ENCODE data around the gene CGB1. TPM values are rescaled to one million over a fixed set of nuclear protein-coding genes. Genes with fewer than 3 reads are reported as not detected.

Gene CGB1
- total and polyA plus RNA-seq, 2 of the 13 experiments (the other 11 are each of a cell fraction or from before 2014, with no cell fraction given) = not detected

GRCh38 chr19:49019242-49019932, 17.3 kb downstream of the CGB1 start (continued):
- TF ChIP-seq XRCC5 (optimal IDR thresholded peaks at IDR 0.05; ENCODE audit: low read length) (no peak), RBM39 (IDR thresholded peaks at IDR 0.05; ENCODE audit: low read depth, low read length, poor library complexity, severe bottlenecking) (no peak), RXRB (CRISPR knock-in tag; IDR thresholded peaks at IDR 0.05; ENCODE audit: borderline replicate concordance) (no peak), CENPT (CRISPR knock-in tag; IDR thresholded peaks at IDR 0.05; ENCODE audit: low read depth) (no peak), ZNF329 (CRISPR knock-in tag; IDR thresholded peaks at IDR 0.05; ENCODE audit: low read depth) (no peak), MAZ (IDR thresholded peaks at IDR 0.05; ENCODE audit: borderline replicate concordance, low read depth, low read length) (0 out of 2 replicates have a peak, but pooled peaks have one; percentile 18), MAZ (CRISPR knock-in tag; IDR thresholded peaks at IDR 0.05; ENCODE audit: low read depth) (no peak), SMAD1 (CRISPR knock-in tag; IDR thresholded peaks at IDR 0.05; ENCODE audit: borderline replicate concordance, low read depth) (0 out of 2 replicates have a peak, but pooled peaks have one; percentile 14), NAIF1 (CRISPR knock-in tag; IDR thresholded peaks at IDR 0.05; ENCODE audit: borderline replicate concordance) (no peak), POLR2A (IDR thresholded peaks at IDR 0.05; ENCODE audit: insufficient read depth in 1 of 2, low read depth in 2 of 2, low read length in 2 of 2) (no peak), SP4 (CRISPR knock-in tag; IDR thresholded peaks at IDR 0.05) (peak; percentile 49; the same call in 1 of the 2 replicates), TOE1 (CRISPR knock-in tag; IDR thresholded peaks at IDR 0.05) (no peak), ZSCAN31 (CRISPR knock-in tag; IDR thresholded peaks at IDR 0.05; ENCODE audit: low read depth) (0 out of 2 replicates have a peak, but pooled peaks have one; percentile 32), ZBTB1 (CRISPR knock-in tag; IDR thresholded peaks at IDR 0.05; ENCODE audit: borderline replicate concordance) (no peak), ZNF83 (CRISPR knock-in tag; IDR thresholded peaks at IDR 0.05; ENCODE audit: borderline replicate concordance) (no peak), AGO2 (optimal IDR thresholded peaks at IDR 0.05; ENCODE audit: low read depth, low read length) (peak; percentile 46)
- TF ChIP-seq, protein P1, sequence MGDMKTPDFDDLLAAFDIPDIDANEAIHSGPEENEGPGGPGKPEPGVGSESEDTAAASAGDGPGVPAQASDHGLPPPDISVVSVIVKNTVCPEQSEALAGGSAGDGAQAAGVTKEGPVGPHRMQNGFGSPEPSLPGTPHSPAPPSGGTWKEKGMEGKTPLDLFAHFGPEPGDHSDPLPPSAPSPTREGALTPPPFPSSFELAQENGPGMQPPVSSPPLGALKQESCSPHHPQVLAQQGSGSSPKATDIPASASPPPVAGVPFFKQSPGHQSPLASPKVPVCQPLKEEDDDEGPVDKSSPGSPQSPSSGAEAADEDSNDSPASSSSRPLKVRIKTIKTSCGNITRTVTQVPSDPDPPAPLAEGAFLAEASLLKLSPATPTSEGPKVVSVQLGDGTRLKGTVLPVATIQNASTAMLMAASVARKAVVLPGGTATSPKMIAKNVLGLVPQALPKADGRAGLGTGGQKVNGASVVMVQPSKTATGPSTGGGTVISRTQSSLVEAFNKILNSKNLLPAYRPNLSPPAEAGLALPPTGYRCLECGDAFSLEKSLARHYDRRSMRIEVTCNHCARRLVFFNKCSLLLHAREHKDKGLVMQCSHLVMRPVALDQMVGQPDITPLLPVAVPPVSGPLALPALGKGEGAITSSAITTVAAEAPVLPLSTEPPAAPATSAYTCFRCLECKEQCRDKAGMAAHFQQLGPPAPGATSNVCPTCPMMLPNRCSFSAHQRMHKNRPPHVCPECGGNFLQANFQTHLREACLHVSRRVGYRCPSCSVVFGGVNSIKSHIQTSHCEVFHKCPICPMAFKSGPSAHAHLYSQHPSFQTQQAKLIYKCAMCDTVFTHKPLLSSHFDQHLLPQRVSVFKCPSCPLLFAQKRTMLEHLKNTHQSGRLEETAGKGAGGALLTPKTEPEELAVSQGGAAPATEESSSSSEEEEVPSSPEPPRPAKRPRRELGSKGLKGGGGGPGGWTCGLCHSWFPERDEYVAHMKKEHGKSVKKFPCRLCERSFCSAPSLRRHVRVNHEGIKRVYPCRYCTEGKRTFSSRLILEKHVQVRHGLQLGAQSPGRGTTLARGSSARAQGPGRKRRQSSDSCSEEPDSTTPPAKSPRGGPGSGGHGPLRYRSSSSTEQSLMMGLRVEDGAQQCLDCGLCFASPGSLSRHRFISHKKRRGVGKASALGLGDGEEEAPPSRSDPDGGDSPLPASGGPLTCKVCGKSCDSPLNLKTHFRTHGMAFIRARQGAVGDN (CRISPR knock-in tag; IDR thresholded peaks at IDR 0.05) = peak; percentile 45
- TF ChIP-seq, protein P2, sequence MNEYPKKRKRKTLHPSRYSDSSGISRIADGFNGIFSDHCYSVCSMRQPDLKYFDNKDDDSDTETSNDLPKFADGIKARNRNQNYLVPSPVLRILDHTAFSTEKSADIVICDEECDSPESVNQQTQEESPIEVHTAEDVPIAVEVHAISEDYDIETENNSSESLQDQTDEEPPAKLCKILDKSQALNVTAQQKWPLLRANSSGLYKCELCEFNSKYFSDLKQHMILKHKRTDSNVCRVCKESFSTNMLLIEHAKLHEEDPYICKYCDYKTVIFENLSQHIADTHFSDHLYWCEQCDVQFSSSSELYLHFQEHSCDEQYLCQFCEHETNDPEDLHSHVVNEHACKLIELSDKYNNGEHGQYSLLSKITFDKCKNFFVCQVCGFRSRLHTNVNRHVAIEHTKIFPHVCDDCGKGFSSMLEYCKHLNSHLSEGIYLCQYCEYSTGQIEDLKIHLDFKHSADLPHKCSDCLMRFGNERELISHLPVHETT (CRISPR knock-in tag; conservative IDR thresholded peaks at IDR 0.05) = no peak
- TF ChIP-seq, protein P3, sequence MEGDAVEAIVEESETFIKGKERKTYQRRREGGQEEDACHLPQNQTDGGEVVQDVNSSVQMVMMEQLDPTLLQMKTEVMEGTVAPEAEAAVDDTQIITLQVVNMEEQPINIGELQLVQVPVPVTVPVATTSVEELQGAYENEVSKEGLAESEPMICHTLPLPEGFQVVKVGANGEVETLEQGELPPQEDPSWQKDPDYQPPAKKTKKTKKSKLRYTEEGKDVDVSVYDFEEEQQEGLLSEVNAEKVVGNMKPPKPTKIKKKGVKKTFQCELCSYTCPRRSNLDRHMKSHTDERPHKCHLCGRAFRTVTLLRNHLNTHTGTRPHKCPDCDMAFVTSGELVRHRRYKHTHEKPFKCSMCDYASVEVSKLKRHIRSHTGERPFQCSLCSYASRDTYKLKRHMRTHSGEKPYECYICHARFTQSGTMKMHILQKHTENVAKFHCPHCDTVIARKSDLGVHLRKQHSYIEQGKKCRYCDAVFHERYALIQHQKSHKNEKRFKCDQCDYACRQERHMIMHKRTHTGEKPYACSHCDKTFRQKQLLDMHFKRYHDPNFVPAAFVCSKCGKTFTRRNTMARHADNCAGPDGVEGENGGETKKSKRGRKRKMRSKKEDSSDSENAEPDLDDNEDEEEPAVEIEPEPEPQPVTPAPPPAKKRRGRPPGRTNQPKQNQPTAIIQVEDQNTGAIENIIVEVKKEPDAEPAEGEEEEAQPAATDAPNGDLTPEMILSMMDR (CRISPR knock-in tag; IDR thresholded peaks at IDR 0.05) = peak; percentile 52
- TF ChIP-seq, protein P4, sequence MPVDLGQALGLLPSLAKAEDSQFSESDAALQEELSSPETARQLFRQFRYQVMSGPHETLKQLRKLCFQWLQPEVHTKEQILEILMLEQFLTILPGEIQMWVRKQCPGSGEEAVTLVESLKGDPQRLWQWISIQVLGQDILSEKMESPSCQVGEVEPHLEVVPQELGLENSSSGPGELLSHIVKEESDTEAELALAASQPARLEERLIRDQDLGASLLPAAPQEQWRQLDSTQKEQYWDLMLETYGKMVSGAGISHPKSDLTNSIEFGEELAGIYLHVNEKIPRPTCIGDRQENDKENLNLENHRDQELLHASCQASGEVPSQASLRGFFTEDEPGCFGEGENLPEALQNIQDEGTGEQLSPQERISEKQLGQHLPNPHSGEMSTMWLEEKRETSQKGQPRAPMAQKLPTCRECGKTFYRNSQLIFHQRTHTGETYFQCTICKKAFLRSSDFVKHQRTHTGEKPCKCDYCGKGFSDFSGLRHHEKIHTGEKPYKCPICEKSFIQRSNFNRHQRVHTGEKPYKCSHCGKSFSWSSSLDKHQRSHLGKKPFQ (CRISPR knock-in tag; IDR thresholded peaks at IDR 0.05; ENCODE audit: insufficient replicate concordance) = no peak
